Measurements from ENCODE around the gene PIGB. TPM values are rescaled to one million over a fixed set of nuclear protein-coding genes. Genes with fewer than 3 reads are reported as not detected.

PIGB gene
- total and polyA plus RNA-seq, 12 donors = 1.4 to 9.9 (median 3.1) TPM

DNA sequence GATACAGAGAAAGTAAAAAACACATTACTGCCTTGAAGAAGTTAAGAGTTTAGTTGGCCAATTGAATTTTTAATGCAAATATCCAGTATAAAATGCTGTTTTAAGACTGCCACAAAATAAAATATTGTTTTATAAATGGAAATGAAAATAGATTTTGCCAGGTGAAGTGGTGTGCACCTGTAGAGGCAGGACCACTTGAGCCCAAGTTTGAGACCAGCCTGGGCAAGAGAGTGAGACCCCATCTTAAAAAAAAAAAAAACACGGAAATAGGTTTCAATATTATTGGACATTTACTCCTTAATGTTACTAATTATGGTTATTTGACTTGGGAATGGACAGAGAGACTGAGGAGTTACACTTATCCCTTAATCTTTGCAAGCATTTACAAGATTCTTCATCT is 1.9 kb downstream of the PIGB start:
- H3K27ac ChIP-seq = no peak overlapping the region
- peaks cover 0 to 36% (median 0%) of the 10 kb centered on the region in 9 donors for H3K36me3 ChIP-seq
- DNase-seq = no peak
- WGBS, 2 donors = 92 to 94% methylated on average over 1 of the region's 1 CpG
- H3K4me3 ChIP-seq = no peak overlapping the region
- H3K4me1 ChIP-seq = peaks cover 0 to 38% (median 29%) of the 10 kb centered on the region in 9 donors
- TF ChIP-seq, protein P1, sequence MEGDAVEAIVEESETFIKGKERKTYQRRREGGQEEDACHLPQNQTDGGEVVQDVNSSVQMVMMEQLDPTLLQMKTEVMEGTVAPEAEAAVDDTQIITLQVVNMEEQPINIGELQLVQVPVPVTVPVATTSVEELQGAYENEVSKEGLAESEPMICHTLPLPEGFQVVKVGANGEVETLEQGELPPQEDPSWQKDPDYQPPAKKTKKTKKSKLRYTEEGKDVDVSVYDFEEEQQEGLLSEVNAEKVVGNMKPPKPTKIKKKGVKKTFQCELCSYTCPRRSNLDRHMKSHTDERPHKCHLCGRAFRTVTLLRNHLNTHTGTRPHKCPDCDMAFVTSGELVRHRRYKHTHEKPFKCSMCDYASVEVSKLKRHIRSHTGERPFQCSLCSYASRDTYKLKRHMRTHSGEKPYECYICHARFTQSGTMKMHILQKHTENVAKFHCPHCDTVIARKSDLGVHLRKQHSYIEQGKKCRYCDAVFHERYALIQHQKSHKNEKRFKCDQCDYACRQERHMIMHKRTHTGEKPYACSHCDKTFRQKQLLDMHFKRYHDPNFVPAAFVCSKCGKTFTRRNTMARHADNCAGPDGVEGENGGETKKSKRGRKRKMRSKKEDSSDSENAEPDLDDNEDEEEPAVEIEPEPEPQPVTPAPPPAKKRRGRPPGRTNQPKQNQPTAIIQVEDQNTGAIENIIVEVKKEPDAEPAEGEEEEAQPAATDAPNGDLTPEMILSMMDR (IDR thresholded peaks at IDR 0.05) = no peak
- no peaks in the 10 kb centered on the region for H3K9me3 ChIP-seq
- intact Hi-C loops (cut with DNase I) = no loop called here
- ATAC-seq = no peak
- H3K27me3 ChIP-seq = no peaks in the 10 kb centered on the region

DNA sequence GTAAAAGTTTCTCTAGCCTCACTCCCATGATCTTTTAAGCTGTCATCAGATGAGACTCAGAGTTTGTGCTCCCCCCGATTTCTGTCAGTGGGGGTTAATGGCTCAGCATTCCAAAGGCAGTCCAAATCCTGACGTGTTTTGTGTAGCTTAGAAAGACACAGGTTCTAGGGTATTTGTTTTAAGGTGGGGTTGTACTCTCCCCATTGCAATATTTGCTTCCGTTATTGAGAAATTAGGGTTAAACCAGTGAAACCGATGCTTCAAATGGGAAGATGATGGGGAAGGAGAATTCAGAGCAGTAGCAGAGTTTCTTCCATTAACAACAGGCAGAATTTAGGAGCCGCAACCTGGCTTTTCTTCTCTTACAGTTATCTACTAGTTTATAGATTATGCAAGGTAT is 3.4 kb downstream of the PIGB start:
- H3K27me3 ChIP-seq = no peaks in the 10 kb centered on the region
- peaks cover 0 to 28% (median 19%) of the 10 kb centered on the region in 9 donors for H3K4me1 ChIP-seq
- 79 to 82% methylated on average over 5 of the region's 5 CpGs for WGBS, 2 donors
- ATAC-seq (no peak), DNase-seq (no peak)
- H3K27ac ChIP-seq = no peak overlapping the region
- no peaks in the 10 kb centered on the region for H3K9me3 ChIP-seq
- no peak overlapping the region for H3K4me3 ChIP-seq
- intact Hi-C loops (cut with DNase I) = no loop called here
- TF ChIP-seq, protein P1 (IDR thresholded peaks at IDR 0.05) = no peak
- H3K36me3 ChIP-seq = peaks cover 0 to 30% (median 0%) of the 10 kb centered on the region in 9 donors

DNA sequence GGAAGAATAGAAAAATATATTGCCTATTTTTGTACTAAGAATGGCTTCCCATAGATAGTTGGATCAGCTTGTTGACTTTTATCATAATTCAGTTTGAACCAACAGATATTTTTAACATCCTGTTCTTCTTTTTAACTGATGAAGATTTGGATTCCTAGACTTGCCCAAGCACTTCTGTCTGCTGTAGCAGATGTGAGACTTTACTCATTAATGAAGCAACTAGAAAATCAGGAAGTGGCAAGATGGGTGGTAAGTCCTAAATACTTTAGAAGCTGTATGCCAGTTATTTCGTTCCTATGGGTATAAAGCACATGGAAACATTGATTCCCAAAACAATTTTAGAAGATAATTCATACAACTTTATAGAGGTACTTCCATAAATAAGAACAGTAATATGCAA is 8.4 kb downstream of the PIGB start:
- Histone ChIP-seq H3K36me3 (peaks cover 0 to 76% (median 6%) of the 10 kb centered on the region in 9 donors), H3K4me1 (peaks cover 0 to 8% (median 0%) of the 10 kb centered on the region in 9 donors), H3K27ac (no peak overlapping the region), H3K9me3 (no peaks in the 10 kb centered on the region), H3K4me3 (no peak overlapping the region), H3K27me3 (no peaks in the 10 kb centered on the region)
- DNase-seq (no peak), ATAC-seq (no peak)
- 77 to 93% methylated on average over 1 of the region's 1 CpG for WGBS, 2 donors
- intact Hi-C loops (cut with DNase I) = no loop called here
- TF ChIP-seq, protein P1 (IDR thresholded peaks at IDR 0.05) = no peak

DNA sequence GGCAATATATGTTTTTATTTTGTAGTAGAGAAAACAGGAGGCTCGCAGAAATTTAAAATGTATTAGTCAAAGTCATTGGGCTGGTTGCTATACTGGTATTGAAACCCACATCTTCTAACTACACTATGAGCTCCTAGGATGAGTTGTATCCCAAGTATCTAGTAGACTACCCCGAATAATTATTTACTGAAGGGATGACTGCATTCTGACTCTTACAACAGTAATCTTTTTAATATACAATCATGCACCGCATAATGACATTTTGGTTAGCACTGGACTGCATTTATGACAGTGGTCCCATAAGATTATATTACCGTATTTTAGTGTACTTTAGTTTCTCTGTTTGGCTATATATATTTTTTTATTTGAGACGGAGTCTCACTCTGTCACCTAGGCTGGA is 15.3 kb downstream of the PIGB start:
- Histone ChIP-seq H3K9me3 (no peaks in the 10 kb centered on the region), H3K4me1 (no peaks in the 10 kb centered on the region), H3K27me3 (no peaks in the 10 kb centered on the region), H3K4me3 (no peak overlapping the region), H3K27ac (no peak overlapping the region), H3K36me3 (peaks cover 0 to 99% (median 6%) of the 10 kb centered on the region in 9 donors)
- ATAC-seq = no peak
- intact Hi-C loops (cut with DNase I) = no loop called here
- 96 to 97% methylated on average over 5 of the region's 5 CpGs for WGBS, 2 donors
- TF ChIP-seq, protein P1 (IDR thresholded peaks at IDR 0.05) = no peak
- DNase-seq = no peak
